ENCODE results near the gene LCN15.
A peak's percentile ranks its signal among the peaks of the same experiment; 100 is the strongest.
"Not testable (repeated sequence)": the region's sequence is repeated elsewhere in the genome, so short reads cannot be mapped to it uniquely, and the experiment has no call there.

LCN15 gene

DNA sequence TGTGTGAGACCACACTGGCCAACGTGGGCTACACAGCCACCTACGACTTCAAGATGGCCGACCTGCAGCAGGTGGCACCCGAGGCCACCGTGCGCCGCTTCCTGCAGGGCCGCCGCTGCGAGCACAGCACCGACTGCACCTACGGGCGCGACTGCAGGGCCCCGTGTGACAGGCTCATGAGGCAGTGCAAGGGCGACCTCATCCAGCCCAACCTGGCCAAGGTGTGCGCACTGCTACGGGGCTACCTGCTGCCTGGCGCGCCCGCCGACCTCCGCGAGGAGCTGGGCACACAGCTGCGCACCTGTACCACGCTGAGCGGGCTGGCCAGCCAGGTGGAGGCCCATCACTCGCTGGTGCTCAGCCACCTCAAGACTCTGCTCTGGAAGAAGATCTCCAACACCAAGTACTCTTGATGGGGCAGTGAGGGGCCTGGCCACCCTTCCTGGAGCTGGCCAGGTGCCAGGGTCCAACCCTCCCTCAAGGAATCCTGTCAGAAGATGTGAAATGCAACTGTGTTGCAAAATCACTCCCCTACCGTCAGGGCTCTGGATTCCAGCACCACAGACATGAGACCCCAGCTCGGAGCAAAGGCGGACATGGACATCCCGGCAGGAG is 40.8 kb downstream of the LCN15 start:
- DNase-seq, result no peak

DNA sequence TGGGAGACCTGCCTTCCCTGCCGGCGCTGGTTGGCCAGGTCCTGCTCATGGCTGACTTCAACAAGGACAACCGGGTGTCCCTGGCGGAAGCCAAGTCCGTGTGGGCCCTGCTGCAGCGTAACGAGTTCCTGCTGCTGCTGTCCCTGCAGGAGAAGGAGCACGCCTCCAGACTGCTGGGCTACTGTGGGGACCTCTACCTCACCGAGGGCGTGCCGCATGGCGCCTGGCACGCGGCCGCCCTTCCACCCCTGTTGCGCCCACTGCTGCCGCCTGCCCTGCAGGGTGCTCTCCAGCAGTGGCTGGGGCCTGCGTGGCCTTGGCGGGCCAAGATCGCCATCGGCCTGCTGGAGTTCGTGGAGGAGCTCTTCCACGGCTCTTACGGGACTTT is 41.4 kb downstream of the LCN15 start:
- no peak for DNase-seq

GRCh38 chr9:136722093-136722968 is 42.0 kb downstream of the LCN15 start:
- no peak for DNase-seq

DNA sequence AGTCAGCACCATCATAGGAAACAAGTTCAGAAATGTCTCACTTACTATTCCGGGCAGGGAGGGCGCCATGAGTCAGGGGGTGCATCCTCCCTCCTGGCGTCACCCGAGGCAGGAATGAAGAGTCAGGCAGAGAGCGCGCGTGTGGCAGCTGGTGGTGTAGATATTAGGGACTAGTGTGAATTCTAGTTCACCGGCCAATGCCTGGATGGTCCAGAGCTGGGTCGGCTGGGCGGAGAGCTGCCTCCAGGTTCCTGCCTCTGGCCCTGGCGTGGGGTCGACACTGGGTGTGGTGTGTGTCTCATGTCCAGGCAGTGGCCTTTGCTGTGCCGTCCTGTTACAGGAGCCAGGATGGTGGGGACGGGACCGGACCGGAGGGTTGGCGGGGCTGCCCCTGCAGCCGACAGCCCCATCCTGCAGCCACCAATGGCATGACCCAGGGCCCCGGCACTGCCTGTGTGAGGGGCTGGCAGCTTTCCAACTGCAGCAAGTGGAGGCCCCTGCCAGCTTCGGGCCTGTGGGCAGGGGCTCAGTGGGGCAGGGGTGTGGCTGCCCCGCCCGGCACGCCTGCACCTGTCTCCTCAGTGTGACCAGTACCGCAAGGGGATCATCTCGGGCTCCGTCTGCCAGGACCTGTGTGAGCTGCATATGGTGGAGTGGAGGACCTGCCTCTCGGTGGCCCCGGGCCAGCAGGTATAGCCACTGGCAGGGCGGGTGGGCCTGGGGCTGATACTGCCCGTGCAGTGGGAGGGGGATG is 42.8 kb downstream of the LCN15 start:
- DNase-seq, result peak in 1 of 58 donors; percentile 39

DNA sequence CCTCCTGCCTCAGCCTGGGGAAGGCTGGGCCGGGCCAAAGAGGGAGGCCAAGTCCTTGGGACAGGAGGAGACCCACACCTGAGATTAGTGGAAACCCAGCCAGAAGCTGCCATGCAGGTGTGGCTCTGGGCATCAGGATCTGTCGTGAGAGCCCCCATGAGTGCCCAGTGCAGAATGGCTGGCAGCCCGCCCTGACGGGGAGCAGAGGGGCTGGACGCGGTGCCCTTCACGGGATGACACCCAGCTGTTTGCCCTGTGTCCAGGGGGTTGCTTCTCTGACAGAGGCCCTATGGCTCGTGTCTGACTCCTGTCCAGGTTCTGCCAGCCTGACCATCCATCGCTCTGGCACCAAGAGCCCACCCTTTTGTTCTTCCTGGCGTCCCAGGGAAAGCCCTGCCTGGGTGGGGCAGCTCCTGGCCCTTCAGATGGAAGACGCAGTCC is 43.4 kb downstream of the LCN15 start:
- DNase-seq, result no peak

DNA sequence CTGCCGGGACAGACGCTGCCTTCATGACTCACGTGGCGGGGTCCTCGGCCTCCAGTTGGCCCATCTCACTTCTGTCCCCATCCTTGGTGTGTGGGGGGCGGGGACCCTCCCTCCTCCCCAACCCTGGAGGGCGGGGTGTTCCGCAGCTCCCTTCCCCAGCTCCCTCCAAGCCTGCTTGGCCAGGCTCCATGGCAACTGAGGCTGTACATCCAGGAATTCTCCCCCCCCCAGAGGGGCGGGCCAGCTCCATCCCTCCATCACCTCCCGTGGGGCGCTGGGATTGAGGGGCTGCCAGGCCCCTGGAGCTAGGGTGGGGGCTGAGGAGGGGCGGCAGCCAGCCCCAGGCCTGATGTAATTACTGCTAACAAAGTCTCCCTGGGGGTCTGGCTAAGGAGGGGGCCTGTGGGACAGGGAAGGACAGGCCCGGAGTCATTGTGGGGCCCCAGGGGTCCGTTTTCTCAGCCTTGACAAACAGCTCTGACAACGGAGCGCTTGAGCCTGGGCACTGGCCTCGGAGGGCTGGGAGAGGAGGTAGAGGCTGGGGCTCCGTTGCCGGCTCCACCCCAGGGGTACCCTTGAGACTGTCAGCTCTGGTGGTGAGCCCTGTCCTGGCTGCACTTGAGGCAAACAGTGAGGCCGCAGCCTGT is 43.9 kb downstream of the LCN15 start:
- peak in 5 of 58 donors; percentile 17 to 30 (median 23) for DNase-seq

DNA sequence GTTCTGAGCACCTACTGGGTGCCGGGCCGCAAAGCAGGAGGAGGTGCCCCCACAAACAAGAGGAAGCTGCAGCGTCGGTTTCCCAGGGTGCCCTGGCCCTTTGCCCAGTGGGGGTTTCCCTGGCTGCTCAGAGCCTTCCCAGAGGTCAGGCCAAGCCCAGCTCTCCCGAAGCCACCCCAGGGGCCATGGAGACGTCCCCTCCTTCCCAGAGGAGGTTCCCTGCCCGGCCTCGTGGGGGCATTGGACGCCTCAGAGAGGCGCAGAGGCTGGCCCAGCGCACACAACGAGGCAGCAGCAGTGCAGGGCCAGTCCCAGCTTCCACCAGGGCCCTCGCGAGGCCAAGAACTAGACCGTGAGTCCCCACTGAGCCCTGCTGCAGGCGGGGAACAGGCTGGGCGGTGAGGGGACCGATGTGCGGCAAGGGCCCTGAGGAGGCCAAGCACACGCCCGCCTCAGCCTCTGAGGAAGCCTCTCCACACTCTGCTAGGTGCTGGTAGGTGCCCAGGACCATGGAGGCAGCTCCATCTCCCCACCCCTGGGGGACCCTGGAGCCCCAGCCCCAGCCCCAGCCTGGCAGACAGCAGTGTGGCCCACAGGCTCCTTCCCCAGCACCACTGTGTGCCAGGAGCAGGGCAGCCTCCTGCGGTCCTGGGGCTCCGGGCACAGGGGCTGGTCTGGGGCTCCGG is 45.0 kb downstream of the LCN15 start:
- peak in 1 of 58 donors; percentile 17 for DNase-seq

- no peak for DNase-seq
Measured at GRCh38 chr9:136718345-136719194, 45.7 kb downstream of the LCN15 start.

- DNase-seq, result no peak
Measured at GRCh38 chr9:136717399-136717798, 46.9 kb downstream of the LCN15 start.

DNA sequence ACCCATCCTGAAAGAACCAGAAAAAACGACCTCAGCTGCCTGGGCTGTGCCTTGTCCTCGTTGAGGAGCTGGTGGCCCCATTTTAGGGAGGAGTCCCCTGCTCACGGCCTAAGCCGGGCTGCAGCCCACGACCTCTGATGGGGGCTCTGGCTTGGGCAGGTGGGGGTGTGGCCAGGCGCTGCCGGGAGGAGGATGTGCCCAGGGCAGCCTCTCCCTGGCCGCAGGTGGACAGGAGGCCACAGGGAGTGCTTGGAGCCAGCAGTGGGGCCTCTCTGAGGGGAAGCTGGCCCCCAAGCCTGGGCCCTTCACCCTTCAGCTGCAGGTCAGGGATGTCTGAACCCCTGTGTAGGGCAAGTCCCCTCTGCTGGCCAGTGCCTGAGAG is 49.4 kb downstream of the LCN15 start:
- DNase-seq, result no peak

DNA sequence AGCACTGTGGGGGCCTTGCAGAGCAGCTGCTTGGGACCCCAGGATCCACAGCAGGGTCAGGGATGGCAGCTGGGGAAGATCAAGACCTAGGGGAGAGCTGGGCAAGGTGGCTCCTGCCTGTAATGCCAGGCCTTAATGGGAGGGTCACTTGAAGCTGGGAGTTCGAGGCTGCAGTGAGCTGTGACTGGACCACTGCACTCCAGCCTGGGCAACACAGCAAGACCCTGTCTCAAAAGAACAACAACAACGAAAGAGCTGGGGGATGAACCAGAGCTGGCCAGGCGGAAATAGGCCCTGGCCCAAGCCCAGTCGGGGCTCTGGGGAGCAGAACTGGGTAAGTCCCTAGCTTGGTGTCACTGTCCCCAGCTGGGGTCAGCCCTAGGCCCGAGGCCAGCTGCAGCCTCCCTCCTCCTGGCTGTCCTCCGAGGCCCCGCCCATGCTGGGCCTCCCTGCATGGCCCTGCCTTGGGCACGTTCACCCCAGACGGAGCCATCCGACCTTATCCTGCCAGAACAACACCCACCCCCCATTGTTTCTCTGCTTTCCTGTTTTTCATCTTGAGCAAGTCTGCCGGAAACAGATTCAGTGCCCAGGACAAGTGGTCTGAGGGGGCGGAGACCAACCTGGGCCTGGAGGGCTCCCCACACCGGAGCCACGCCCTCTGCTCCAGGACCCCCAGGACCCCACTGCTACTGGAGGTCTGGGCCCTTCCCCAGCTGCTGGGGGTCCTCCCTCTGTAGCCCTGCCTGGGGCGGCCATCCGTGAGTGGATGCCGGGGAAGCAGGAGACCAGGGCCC is 50.0 kb downstream of the LCN15 start:
- no peak for DNase-seq

- peak in 1 of 58 donors; percentile 18 for DNase-seq
Measured at GRCh38 chr9:136713550-136713949, 50.8 kb downstream of the LCN15 start.

- no peak for DNase-seq
Measured at GRCh38 chr9:136712690-136713544, 51.4 kb downstream of the LCN15 start.

- DNase-seq, result peak in 10 of 58 donors; percentile 17 to 59 (median 33)
Measured at GRCh38 chr9:136711751-136712689, 52.3 kb downstream of the LCN15 start, which contains the start of gene DIPK1B. Gene DIPK1B (plus strand): TSS chr9:136712572. CDS start chr9:136712666, 94 bp downstream.

DNA sequence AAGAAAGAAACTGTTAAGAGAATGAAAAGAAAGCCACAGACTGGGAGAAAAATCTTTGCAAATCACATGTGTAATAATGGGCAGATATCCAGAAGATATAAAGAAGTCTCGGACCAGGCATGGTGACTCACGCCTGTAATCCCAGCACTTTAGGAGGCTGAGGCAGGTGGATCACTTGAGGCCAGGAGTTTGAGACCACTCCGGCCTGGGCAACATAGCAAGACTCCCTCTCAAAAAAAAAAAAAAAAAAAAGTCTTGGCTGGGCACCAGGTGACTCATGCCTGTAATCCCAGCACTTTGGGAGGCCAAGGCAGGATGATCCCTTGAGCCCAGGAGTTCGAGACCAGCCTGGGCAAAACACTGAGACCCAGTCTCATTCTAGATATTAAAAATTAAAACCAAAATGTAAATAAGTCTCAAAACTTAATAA is 53.1 kb downstream of the LCN15 start:
- DNase-seq, result not testable (repeated sequence)

- DNase-seq, result no peak
Measured at GRCh38 chr9:136710543-136710942, 53.8 kb downstream of the LCN15 start.
